ENCODE measurements around the gene TTLL8. TPM values are rescaled to one million over a fixed set of nuclear protein-coding genes. Genes with fewer than 3 reads are reported as not detected.

Gene TTLL8
- total RNA-seq, 1 experiment from 2014 or later: not detected

DNA sequence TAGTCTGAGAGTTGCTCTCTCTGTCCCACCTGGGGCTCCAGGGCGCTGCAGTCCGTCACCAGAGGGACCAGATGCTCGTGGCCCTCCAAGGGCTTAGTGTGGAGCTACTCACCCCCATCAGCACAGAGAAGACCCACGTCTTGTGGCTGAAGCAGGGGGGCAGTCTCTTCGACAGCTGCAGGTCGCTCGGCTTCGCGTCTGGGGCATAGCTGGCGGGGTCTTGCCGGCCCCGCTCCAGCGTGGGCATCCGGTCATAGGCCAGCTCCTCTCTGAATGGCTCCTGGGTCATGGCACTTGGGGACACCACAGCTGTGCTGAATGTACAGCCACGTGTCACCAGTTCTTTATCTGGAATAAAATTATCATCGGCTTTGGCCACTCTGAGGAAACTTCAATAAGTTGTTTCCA, 26.5 kb upstream of the TTLL8 start:
- RAD21 ChIA-PET (ENCODE audit: low non-redundant PET in 1 of 2, low total read pairs in 2 of 2, uncharacterized antibody in 2 of 2, unreplicated experiment in 2 of 2): no interaction called here
- no peaks in the 10 kb centered on the region for H3K9me2 ChIP-seq (ENCODE audit: insufficient read depth)
- intact Hi-C loops (cut with micrococcal nuclease): no loop called here

DNA sequence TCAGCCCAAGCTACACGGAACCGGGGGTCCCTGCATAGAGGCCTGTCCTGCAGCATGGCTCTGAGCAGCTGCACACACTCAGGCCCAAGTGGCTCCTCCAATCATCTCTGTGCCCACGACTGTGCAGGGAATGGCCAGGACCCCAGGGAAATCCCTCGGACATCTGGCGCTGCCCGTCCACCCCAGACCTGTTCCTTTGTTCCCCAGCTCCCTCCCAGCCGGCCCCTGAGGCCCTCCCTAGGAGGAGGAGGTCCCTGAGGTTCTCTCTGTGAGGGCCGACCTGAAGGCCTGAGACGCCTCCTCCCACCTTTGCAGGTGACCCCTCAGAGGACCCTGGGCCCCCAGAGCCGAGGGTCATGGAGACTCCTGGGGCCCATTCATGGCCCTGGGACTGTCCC, 26.0 kb upstream of the TTLL8 start:
- no TSS peak for BruUV-seq (replicated peaks)
- RAD21 ChIA-PET (ENCODE audit: low non-redundant PET in 1 of 2, low total read pairs in 2 of 2, uncharacterized antibody in 2 of 2, unreplicated experiment in 2 of 2): no interaction called here
- no peaks in the 10 kb centered on the region for H3K27me3 ChIP-seq (ENCODE audit: insufficient read depth, low read length)
- H3K36me3 ChIP-seq (ENCODE audit: control insufficient read depth in 1 of 2, insufficient read depth in 2 of 2, low read length in 2 of 2): no peaks in the 10 kb centered on the region
- CTCF ChIA-PET: no interaction called here
- H3K4me1 ChIP-seq (ENCODE audit: control insufficient read depth in 1 of 2, insufficient read depth in 2 of 2, low read length in 2 of 2): peaks cover 0 to 10% of the 10 kb centered on the region in 2 experiments; a peak in 3 of 4 replicates
- no peak for DNase-seq (ENCODE audit: low read depth, low spot score)
- H3K9me3 ChIP-seq (ENCODE audit: control insufficient read depth in 1 of 2, insufficient read depth in 1 of 2, low read depth in 1 of 2, low read length in 2 of 2): peaks cover 0 to 3% of the 10 kb centered on the region in 2 experiments; a peak in 1 of 4 replicates
- H3K4me2 ChIP-seq (ENCODE audit: low read length): no peak overlapping the region
- H2AFZ ChIP-seq (ENCODE audit: low read depth, low read length, poor library complexity, severe bottlenecking): no peak overlapping the region
- H3K79me2 ChIP-seq (ENCODE audit: insufficient read depth, low read length): no peaks in the 10 kb centered on the region
- no peak for ATAC-seq
- no peaks in the 10 kb centered on the region for H4K20me1 ChIP-seq (ENCODE audit: insufficient read depth)
- POLR2A ChIA-PET: no interaction called here
- intact Hi-C loops (cut with micrococcal nuclease): no loop called here
- TF ChIP-seq SRF (IDR thresholded peaks at IDR 0.05; ENCODE audit: low read depth) (no peak), EGR1 (IDR thresholded peaks at IDR 0.05; ENCODE audit: low read depth) (no peak), CBX3 (IDR thresholded peaks at IDR 0.05; ENCODE audit: low read depth) (no peak), POLR2A (IDR thresholded peaks at IDR 0.05; ENCODE audit: borderline replicate concordance, extremely low read depth, insufficient read depth, insufficient read length) (no peak), EZH2 (IDR thresholded peaks at IDR 0.05) (no peak), SIN3A (IDR thresholded peaks at IDR 0.05; ENCODE audit: low read depth) (no peak), JUND (IDR thresholded peaks at IDR 0.05) (no peak)
- TF ChIP-seq, protein P1, sequence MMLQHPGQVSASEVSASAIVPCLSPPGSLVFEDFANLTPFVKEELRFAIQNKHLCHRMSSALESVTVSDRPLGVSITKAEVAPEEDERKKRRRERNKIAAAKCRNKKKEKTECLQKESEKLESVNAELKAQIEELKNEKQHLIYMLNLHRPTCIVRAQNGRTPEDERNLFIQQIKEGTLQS (IDR thresholded peaks at IDR 0.05): no peak
- no peaks in the 10 kb centered on the region for H3K9me2 ChIP-seq (ENCODE audit: insufficient read depth)
- no peak overlapping the region for H3K4me3 ChIP-seq (replicated peaks in 1 of 2; ENCODE audit: low read depth in 1 of 2, low read length in 2 of 2)
- H3K27ac ChIP-seq (ENCODE audit: low read depth, low read length): no peak overlapping the region
- H3K9ac ChIP-seq (ENCODE audit: low read length): no peak overlapping the region

More for the DNA sequence above, 26.5 kb upstream of the TTLL8 start:
- Histone ChIP-seq H3K27ac (ENCODE audit: low read depth, low read length) (no peak overlapping the region), H3K4me2 (ENCODE audit: low read length) (no peak overlapping the region), H3K4me1 (ENCODE audit: control insufficient read depth in 1 of 2, insufficient read depth in 2 of 2, low read length in 2 of 2) (peaks cover 0 to 10% of the 10 kb centered on the region in 2 experiments; a peak in 3 of 4 replicates), H3K9me3 (ENCODE audit: control insufficient read depth in 1 of 2, insufficient read depth in 1 of 2, low read depth in 1 of 2, low read length in 2 of 2) (peaks cover 0 to 3% of the 10 kb centered on the region in 2 experiments; a peak in 1 of 4 replicates), H3K79me2 (ENCODE audit: insufficient read depth, low read length) (no peaks in the 10 kb centered on the region), H3K36me3 (ENCODE audit: control insufficient read depth in 1 of 2, insufficient read depth in 2 of 2, low read length in 2 of 2) (no peaks in the 10 kb centered on the region), H3K4me3 (replicated peaks in 1 of 2; ENCODE audit: low read depth in 1 of 2, low read length in 2 of 2) (no peak overlapping the region), H3K27me3 (ENCODE audit: insufficient read depth, low read length) (no peaks in the 10 kb centered on the region), H3K9ac (ENCODE audit: low read length) (no peak overlapping the region), H2AFZ (ENCODE audit: low read depth, low read length, poor library complexity, severe bottlenecking) (no peak overlapping the region), H4K20me1 (ENCODE audit: insufficient read depth) (no peaks in the 10 kb centered on the region)
- TF ChIP-seq JUND (IDR thresholded peaks at IDR 0.05) (no peak), POLR2AphosphoS5 (IDR thresholded peaks at IDR 0.05; ENCODE audit: low read depth, low read length) (no peak), ZFX (IDR thresholded peaks at IDR 0.05) (no peak), CEBPB (IDR thresholded peaks at IDR 0.05; ENCODE audit: low read depth) (no peak), ELF1 (IDR thresholded peaks at IDR 0.05; ENCODE audit: borderline replicate concordance, low read depth) (no peak), EGR1 (IDR thresholded peaks at IDR 0.05; ENCODE audit: low read depth) (no peak), CBX3 (IDR thresholded peaks at IDR 0.05; ENCODE audit: low read depth) (no peak), SRF (IDR thresholded peaks at IDR 0.05; ENCODE audit: low read depth) (no peak), FOSL1 (IDR thresholded peaks at IDR 0.05; ENCODE audit: low read depth) (no peak), RAD21 (IDR thresholded peaks at IDR 0.05; ENCODE audit: low read depth) (no peak)
- TF ChIP-seq, protein P2, sequence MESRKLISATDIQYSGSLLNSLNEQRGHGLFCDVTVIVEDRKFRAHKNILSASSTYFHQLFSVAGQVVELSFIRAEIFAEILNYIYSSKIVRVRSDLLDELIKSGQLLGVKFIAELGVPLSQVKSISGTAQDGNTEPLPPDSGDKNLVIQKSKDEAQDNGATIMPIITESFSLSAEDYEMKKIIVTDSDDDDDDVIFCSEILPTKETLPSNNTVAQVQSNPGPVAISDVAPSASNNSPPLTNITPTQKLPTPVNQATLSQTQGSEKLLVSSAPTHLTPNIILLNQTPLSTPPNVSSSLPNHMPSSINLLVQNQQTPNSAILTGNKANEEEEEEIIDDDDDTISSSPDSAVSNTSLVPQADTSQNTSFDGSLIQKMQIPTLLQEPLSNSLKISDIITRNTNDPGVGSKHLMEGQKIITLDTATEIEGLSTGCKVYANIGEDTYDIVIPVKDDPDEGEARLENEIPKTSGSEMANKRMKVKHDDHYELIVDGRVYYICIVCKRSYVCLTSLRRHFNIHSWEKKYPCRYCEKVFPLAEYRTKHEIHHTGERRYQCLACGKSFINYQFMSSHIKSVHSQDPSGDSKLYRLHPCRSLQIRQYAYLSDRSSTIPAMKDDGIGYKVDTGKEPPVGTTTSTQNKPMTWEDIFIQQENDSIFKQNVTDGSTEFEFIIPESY (IDR thresholded peaks at IDR 0.05; ENCODE audit: extremely low read depth, insufficient replicate concordance, low read length): no peak
- TF ChIP-seq, protein P1 (IDR thresholded peaks at IDR 0.05): no peak
- ChIA-PET POLR2A (no interaction called here), CTCF (no interaction called here)
- ATAC-seq (no peak), DNase-seq (ENCODE audit: low read depth, low spot score) (no peak)
- no TSS peak for BruUV-seq (replicated peaks)

Measured in HCT116 (cell line).